Uterus (tissue), 2 donors: ENCODE results near the gene HADH.

ENCODE experiments used
- CTCF ChIP-seq, 4 experiments: fragments of 200-600 bp in 2 of 4; fragments of 450-650 bp in 2 of 4; sonication (generic) in 2 of 4; IDR thresholded peaks; one replicate each; pipeline ENCODE4 v1.5.1; 2016 to 2019; ENCODE audit warnings: antibody characterized with exemption in 4 of 4, mild to moderate bottlenecking in 2 of 4, moderate library complexity in 1 of 4
- POLR2A ChIP-seq, 2 donors: fragments of 450-650 bp; IDR thresholded peaks; one replicate each; pipeline ENCODE4 v1.6.1; 2016; ENCODE audit warnings: antibody characterized with exemption in 2 of 2, mild to moderate bottlenecking in 1 of 2, moderate library complexity in 1 of 2

- no peak for TF ChIP-seq CTCF (IDR thresholded peaks at IDR 0.05)
- no peak for TF ChIP-seq POLR2A (IDR thresholded peaks at IDR 0.05)
Observed at GRCh38 chr4:107950746-107951540, 38.7 kb upstream of the HADH start.
